Measurements from ENCODE around the gene MLLT10.
"Not testable (repeated sequence)": the region's sequence is repeated elsewhere in the genome, so short reads cannot be mapped to it uniquely, and the experiment has no call there.

The MLLT10 gene

DNA sequence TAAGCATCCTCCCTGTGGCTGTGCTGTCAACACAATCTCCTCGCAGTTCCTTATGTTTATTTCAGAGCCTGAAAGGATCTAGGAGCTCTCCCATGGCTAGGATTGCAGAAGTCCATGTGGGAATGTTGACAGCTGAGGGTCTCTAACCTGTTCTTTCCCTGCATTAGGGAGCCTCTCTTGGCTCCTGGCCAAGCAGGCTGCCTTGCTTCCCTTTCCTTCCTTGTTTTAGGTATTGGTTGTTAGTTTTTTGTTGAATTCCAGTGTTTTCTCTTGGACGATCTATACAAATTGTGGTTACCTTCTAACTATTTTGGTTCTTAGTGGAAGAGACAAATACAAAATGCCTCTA is 171.8 kb downstream of the MLLT10 start:
- no peak for DNase-seq

- no peak for DNase-seq
Measured at GRCh38 chr10:21707498-21707897, 173.5 kb downstream of the MLLT10 start.

DNA sequence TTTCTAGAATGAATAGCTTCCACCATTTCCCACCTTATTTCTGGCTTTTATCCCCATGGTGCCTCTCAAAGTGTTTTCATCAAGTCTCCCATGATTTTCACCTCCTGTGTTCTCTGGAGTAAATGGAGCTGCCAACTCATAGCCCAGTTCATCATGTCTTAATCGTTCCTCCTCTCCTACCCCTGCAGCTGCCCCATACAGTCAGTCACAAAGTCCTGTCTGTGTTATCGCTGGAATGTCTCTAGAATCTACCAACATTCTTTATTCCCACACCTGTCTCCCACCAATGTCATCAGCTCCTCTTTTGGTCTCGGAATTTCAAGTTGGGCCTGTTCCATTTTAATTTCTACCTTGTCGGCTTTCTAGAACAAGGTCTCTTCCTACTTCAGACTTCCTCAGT is 178.9 kb downstream of the MLLT10 start:
- no peak for DNase-seq

- DNase-seq = no peak
Measured at GRCh38 chr10:21715531-21716195, 181.6 kb downstream of the MLLT10 start.

GRCh38 chr10:21717437-21718054 is 183.5 kb downstream of the MLLT10 start:
- not testable (repeated sequence) for DNase-seq

DNA sequence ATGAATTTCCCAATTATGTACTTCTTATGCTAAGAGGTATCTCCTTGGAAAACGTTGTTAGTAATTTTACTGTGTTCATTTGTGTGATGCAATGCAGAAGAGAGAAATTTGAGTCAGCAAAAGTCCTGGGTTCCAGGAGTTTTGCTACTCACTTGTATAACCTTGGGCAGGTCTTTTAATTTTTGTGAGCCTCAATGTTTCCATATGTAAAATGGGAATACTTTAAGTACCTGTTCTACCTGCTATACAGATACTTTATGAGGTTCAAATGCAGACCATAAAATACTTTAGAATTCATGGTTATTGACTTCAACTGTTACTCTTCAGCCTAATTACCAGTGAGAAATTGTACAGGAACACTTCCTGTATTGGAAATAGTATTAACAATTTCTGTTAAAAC is 185.5 kb downstream of the MLLT10 start:
- no peak for DNase-seq

- DNase-seq = no peak
Measured at GRCh38 chr10:21720090-21720489, 186.1 kb downstream of the MLLT10 start.

GRCh38 chr10:21721000-21721665 is 187.1 kb downstream of the MLLT10 start:
- no peak for DNase-seq

- DNase-seq = no peak
Measured at GRCh38 chr10:21722209-21722608, 188.2 kb downstream of the MLLT10 start.

DNA sequence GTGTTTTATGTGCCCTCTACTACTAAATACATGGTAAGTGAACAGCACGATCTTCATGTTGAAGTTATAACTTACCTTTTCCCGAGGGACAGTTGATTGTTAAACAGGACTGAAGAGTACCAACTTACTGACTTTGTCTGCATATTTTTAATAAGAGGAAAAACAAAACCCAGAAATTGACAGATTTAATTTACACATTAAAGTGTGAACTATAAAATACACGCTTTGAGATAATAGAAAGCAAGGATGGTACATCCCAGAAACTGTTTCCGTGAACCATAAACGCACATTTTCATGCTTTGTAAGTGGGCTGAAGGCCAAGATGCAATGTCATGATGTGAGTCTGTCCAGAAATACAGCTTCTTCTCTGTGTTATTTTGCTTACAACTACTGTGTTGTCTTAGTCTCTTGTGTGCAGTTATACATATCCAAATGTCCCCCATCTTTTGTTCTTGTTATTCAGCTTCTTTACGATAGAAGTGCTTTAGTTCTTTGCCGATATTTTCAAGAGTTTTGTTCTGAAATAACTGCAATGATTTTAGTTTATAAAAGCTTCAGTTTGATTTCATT is 190.1 kb downstream of the MLLT10 start:
- DNase-seq = no peak

GRCh38 chr10:21724687-21725367 is 190.8 kb downstream of the MLLT10 start:
- peak; percentile 100 for DNase-seq

DNA sequence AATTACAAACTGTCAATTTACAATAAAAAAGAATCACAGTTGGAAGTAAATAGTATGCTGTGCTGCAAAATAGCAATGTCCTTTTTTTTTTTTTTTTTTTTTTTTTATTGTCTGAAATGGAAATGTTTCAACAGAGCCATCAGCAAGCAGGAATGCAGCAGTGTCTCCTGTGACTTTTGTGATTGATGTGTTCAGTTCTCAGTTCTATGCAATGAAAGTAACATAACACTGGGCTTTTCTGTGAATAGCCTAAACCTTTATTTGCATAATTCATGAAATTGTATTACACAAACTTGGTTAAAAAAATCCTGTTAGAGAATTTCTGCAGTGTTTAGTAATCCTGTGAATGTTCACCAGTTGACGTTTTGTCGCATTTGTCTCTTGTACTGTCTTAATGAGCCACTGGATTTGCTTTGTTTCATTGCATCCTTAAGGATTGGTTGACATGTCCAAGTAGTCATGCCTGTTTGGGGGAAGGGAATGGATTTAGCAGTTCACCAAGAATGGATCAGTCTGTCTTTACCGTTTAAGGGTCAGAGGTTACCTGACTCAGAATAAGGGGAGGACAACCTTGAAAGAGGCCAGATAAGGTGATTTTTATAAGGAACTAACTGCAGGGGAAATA is 192.7 kb downstream of the MLLT10 start:
- DNase-seq = peak; percentile 43

- peak; percentile 49 for DNase-seq
Measured at GRCh38 chr10:21727452-21728168, 193.6 kb downstream of the MLLT10 start.

GRCh38 chr10:21728618-21729017 is 194.6 kb downstream of the MLLT10 start:
- no peak for DNase-seq

DNA sequence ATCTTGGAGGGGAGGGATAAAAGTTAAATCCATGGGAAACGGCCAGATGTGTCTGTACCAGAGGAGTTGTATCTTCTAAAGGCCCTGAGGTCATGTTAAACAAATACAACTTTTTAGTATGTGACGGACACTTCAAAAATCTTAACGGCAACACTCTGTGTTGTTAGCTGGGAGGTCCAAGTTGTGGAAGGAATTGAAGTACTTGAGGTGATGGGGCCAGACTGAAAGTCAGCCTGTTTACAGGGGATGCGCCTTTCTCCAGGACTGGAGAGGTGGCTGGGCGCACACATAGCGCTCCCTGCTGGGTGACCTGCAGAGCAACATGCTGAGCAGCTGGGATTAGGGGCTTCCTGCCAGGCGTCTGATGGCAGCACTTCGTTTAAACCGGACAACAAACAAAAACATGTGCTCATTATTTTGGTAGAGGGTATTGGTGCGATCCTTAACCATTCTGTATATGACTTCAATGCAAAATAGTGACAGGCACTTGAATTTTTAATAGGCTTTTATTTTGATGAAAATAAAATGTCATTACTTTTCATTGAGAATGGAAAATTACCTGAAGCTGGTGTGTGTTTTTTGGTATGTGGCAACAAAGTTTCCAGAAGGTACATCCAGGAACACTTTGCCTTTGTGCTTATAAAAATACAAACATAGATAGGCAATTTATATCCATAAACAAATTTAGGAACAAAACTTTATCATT is 198.2 kb downstream of the MLLT10 start:
- DNase-seq = peak; percentile 72

DNA sequence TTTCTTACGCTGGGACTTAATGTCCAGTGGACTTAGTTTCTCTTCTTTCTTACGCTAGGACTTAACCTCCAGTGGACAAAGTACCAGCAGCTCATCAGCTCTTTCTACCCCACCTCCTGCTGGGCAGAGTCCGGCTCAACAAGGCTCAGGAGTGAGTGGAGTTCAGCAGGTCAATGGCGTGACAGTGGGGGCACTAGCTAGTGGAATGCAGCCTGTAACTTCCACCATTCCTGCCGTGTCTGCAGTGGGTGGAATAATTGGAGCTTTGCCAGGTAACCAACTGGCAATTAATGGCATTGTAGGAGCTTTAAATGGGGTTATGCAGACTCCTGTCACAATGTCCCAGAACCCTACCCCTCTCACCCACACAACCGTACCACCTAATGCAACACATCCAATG is 199.7 kb downstream of the MLLT10 start:
- peak; percentile 27 for DNase-seq

DNA sequence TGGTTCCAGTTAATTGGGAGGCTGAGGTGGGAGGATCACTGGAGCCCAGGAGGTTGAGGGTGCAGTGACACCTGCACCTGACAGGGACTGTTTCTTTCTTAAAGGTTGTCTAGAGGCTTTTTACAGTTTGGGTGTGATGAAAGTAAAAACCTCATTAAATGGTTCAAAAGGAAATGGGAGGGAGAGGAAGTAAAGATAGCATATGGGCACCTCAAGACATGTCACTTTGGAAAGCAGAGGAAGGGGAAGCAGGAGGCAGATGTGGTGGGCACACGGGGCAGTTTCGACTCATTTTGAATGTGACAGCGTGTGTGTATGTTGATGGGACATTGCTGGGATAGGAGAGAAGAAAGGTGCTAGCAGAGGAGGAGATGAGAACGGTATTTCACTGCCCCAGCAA is 203.1 kb downstream of the MLLT10 start:
- no peak for DNase-seq

GRCh38 chr10:21740989-21741388 is 207.0 kb downstream of the MLLT10 start:
- no peak for DNase-seq

- DNase-seq = no peak
Measured at GRCh38 chr10:21742740-21743412, 208.8 kb downstream of the MLLT10 start.

- no peak for DNase-seq
Measured at GRCh38 chr10:21744223-21744622, 210.2 kb downstream of the MLLT10 start.

- no peak for DNase-seq
Measured at GRCh38 chr10:21746118-21746517, 212.1 kb downstream of the MLLT10 start.

Data from fibroblast of skin of scalp (primary cell).